Right kidney (tissue), 1 donor: ENCODE measurements around the gene DCLK1.

ENCODE experiments used
- DNase-seq: peaks from one replicate; pipeline ENCODE4 v3.0.0-alpha.2; 2016

The DCLK1 gene

DNA sequence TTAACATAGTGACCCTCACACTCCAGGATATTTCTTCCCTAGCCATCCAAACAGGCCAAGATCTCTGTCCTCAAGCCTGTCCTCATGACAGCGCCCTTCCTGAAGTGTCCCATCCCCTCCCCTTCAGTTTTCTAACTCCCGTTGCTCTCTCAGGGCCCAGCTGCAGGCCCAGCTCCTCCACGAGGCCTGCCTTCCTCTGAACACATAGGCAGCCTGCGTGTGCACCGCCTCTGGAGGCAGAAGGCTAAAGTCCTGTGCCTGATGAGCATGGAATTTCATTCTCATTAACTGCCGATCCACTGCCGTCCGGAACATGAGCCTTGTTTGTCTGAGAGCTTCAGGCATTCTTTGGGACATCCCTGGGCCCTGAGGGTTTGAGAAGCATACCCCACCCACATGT lies 306.4 kb downstream of the DCLK1 start:
- no peak for DNase-seq

DNA sequence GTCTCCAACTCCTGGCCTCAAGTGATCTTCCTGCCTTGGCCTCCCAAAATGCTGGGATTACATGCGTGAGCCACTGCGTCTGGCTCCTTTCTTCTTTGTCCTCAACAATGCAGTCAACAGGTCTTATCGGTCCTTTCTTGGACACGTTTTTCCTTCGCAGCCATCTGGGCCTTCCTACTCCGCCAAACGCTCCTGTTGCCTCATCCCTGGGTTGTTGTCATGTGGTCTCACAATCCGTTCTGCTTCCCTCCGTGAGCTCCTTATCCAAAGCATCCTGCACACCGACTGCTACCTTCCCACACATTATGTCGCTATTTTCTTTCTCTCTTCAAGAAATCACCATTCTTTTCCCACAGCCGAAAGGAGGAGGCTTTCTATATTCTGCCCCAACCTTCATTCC lies 306.8 kb downstream of the DCLK1 start:
- DNase-seq: no peak

DNA sequence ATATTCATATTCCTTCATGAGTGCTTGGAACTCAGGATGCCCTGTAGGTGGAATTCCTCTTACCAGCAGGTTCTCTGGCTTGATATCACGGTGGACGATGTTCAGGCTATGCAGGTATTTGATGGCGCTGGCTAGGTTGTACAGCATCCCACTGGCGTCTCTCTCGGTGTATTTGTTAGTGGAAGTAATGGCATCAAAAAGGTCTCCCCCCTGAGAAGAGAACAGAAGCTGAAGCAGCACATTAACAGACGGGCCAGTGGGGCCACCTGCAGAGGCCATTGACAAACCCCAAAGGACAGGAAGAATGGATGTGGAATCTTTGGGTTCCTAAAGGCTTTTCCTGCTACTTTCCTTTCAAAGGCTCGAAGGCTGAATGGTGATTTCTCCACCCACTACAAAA lies 308.5 kb downstream of the DCLK1 start:
- no peak for DNase-seq

DNA sequence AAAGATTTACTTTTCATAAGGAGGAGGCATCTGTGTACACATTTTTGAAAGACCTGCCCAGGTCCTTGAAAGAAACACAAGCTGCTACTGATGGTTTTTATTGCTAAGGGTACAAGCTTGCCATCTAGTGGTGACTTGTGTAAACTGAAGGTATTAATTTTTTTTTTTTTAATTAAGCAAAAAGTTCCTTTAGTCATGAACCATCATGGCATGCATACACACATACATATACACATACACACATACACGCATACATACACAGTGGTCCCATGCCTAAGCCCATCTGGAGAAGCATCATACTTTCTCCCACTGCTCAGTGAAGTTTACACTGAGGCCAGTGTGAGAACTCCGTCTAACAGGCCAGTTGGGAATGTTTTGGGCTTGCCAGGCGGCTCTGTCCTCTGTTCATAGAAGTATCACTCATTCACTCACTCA lies 312.5 kb downstream of the DCLK1 start:
- DNase-seq: peak; percentile 19

DNA sequence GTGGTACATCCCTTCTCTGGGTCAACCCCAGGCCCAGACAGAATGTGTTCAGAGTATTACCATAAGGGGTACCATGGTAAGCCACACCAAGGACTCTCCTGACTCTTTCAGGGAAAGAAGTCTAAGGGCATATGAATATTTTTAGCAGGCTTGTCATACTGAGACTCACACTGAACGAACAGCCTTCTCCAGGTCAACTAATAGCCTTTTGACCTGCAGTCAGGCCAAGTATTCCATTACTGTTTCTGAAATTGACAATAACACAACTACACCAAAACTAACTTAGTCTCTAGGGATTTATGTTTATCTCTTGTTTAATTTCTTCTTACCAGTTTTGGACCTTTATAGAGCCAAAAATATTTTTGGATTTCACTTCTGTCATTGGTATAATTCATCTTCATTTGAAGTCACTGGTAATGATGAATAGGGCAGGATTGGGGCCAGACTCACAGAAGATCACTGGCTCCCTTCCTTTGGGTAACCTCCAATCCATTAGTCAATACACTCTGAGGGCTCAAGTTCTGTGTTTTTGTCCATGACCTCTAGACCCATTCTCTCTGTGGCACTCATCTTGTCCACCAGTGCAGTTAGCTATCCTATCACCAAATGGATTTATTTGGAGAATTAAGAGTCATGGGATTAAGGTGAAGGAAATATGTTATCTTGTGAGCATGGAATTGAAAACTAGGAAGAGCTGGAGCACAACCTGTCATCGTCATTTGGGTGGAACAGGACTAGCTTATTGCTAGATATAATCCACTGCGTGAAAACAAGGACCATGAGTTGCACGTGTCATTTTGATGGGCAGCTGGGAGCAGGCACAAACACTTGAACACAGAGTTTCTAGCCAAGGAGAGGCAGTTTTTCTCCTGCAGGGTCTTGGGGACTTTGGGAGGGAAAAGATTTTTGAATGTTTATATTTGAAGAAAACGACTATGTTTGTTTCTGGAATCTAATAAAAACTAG lies 313.3 kb downstream of the DCLK1 start:
- peak; percentile 17 for DNase-seq

DNA sequence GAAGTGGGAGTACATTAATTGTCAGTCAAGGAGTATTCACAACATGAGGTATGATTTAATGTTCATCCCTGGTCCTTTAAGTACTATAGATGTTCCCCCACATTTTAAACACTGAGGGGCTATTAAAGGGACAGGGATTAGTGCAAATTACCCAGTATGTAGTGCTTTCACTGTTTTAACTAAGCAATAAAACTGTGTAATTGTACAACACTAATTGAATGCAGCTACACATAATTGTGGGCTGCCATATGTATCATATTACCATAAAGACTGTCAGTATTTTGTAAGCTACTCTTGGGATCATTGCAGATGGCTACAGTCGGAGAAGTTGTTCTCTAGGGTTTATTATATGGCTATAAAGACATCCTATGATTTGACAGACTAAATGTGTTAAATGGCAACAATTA lies 316.6 kb downstream of the DCLK1 start:
- DNase-seq: peak; percentile 19

DNA sequence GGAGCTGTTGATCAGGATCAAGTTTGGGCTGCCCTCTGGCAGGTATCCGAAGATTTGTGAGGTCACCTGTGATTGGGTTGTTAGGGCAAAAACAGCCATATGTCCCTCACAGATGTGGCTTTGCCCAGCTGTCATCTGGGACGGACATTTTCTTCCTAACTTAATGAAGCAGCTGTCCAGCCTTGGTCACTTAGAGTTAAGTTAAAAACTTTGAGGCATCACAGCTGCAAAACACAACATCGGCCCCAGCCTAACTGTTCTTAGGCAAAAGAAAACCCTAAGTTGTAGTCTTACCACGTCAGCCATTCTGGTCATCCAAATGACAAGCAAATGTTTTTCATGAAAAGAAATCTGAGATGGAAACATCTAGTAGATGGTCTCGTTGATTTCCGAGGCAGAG lies 318.4 kb downstream of the DCLK1 start:
- DNase-seq: no peak

DNA sequence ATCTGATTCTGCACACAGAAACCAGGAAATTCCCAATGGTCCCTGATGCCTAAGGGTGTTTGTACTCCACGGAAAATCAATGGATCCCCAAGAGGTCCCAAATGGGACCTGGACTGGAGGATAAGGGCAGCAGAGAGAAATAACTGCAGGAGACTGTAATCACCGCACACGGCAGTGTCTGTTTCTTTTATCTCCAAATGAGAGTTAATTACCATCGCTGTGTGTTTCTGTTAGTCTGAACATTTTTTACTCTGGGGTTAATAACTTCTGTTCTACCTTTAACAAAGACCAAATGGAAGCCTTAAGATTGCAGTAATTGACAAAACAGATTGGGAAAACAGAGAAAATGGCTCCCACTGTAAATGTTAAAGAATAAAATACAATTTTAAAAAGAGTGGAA lies 320.9 kb downstream of the DCLK1 start:
- DNase-seq: no peak

DNA sequence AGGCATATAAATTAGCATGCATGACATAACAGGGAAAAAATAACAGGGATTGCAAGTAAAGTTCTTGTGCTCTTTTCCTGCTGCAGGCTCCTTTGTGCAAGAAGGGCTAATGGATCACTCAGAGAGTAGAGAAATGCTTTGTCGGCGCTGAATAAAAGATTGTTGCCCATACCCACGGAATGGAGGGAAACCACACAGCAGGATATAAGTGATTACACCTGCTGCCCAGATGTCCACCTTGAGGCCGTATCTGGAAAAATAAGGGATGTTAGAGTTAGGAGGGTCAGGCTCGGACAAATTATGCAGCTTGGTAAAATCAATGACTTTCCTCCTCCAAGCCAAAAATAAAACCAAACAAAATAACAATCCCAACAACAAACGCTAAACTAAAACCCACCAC lies 322.3 kb downstream of the DCLK1 start:
- no peak for DNase-seq

DNA sequence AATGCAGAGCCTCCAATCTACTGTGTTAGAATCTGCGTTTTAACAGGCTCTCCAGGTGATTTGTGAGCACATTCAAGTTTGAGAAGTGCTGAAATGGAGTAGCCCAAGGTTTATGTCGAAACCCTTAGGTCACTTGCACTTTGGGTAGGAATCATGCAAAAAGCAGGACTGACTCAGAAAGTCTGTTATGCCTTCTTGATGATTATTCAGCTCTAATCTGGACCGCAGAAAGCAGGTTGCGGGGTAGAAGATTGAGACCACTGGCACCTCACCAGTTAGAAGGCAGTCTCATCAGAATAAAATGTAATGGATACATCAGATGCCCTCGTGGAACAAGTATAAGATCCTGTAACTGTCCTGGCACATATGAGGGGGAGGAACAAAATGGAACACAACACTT lies 326.3 kb downstream of the DCLK1 start:
- DNase-seq: no peak

DNA sequence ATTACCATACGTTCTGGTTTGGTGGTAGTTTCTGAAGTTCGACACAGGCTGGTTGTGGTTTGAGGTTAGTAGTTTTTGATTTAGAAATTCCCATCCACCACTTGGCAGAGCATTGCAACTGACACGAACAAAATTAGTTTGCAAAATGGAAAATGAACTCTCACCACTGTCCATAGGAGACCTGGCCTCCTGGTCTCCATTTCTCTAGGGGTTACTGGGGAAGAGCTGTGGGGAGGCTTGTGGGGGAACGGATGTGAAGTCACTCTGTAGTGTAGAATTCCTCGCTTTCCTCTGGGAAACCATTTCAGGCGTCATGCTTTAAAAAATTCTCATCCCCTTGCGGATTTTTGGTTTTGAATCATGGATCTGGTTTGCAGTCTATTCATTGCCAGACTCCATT lies 333.2 kb downstream of the DCLK1 start:
- DNase-seq: no peak

DNA sequence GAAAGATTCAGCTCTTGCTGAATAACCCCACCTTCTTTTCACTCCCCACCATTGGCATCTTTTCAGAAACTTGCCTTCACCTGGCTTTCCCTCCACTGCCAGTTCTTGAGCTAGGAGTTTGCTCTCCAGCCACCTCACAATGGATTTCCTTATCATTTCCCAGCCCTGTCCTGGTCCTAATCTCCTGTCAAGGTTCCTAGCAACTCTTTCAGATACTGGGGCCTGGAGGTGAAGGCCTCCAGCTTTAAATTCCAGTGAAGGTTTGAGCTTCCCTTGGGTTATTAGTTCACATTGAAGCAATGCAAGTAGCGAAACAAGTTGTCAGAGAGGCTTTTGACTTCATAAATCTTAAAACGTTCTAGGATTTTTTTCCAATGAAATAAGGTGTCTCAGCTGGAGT lies 333.9 kb downstream of the DCLK1 start:
- no peak for DNase-seq

DNA sequence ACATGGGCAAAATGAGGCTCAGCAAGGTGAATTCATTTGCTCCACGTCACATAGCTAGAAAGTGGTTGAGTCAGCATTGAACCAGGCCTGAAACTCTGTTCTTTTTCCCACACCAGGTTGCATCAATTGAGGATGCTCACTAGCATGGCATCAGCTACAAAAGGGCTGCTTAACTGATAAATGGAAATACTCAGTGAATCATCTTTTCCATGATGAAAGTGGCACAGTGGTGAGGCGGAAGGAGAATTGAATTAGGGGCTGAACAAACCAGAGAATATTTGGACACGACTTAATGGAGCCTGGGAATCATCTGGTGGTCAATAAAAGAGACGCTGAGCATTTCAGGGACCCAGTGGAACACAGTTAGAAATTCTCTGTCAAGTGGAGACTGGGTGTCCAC lies 334.6 kb downstream of the DCLK1 start:
- no peak for DNase-seq

DNA sequence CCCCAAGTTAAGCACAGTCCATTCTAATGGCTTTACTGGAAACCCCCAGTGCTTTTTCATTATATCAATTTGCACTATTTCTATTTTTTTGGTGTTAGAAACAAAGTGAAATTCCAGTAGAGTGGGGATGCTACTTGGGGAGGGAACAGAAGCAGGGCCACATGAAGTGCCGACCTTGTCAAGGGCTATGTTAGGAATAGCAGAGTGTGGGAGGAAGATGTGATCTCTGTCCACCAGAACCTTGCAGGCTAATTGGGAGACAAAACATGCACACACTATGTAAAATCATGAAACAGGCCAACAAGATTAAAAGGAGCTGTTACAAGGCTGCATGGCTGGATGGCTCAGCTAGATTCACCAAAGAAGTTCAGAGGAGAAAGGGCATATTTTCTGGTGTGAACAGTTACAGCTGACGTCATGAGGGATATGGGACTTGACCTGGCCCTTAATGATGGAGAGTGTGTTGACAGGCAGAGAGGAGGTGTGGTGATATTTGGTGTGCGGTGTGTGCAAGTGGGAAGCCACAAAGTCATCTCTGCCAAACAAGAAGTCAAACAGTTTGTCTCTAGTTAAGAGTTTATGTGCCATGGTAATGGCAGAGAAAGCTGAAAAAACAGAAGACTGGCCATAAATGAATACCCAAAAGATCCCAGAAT lies 336.3 kb downstream of the DCLK1 start:
- no peak for DNase-seq

DNA sequence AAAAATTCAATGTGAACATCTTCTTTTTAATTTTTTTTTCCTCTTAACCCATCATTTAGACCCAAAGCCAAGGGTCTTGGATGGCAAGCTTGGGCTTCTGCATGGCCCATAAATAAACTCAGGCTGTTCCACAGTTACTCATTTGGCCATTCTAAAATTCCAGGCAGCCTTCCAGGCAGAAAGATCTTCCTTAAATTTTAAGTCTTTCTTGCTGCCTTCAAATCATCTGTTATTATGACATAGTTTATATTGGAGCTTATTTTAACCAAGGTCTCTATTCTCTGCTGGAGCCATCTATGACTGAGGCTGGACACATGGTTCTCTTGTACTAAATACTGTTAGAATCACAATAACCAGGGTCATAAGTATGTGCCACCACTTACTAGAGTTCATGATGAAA lies 337.4 kb downstream of the DCLK1 start:
- DNase-seq: no peak

DNA sequence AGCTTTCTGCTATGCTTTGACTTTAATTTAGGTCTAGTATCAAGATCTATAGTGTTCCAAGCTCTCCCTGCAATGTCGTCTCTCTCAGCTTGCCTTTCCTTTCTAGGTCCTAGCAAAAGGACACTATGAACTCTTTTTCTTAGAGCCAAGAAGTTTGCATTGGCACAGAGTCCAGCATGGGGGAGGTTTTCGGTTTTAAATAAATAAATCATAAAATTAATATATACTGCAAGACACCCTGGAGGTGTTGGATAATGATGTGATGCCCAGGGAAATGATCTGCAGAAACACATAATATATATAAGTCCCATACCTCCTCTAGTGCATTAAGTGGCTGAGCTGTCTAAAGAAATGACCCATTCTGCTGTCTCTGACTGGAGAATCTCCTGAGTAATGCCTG lies 338.3 kb downstream of the DCLK1 start:
- no peak for DNase-seq

DNA sequence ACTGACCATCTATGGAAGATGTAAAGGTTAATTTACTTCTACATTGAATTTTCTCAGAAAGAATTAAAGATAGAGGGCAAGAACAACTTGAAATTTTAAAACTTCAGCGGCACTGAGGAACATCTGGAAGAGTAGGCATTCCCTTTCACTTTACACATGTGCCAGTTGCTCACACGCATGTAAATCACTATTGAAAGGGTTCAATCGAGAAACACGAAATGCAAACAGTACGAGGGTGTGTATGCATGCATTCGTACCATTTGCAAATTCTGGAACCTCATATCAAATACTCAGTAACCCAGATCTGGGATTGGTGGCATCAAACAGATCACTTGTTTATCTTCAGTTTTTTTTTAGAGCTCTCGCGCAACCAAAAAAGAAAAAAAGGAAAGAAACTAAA lies 339.2 kb downstream of the DCLK1 start:
- DNase-seq: no peak

DNA sequence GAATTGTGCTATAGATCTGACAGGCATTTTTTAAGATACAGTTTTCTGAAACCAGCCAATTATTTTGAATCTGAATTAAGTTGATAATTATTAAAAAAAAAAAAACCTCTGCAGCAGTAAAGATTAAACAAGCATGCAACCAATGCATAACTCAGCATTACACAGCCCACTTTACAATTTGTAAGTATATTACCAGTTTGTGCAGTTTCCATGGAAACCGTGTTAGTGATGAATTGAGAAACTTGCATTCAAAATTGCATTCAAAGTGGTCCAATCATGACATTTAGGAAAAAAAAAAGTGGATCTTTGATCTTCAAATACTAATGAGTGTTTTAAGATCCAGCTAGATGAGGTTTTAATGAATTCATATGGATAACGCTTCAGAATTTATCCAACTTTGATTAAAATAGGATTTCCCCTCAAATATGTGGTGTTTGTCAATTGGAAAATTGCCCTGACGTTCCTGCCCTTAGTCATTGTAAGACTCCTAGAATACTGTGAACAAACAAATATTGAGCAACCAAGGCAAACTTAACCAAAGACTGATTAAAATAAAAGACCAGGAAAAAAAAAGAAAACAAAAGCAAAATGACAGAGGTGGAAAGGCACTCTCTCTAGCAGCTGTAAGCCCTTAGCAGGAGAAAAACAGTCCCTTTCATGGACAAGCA lies 339.9 kb downstream of the DCLK1 start:
- DNase-seq: no peak

DNA sequence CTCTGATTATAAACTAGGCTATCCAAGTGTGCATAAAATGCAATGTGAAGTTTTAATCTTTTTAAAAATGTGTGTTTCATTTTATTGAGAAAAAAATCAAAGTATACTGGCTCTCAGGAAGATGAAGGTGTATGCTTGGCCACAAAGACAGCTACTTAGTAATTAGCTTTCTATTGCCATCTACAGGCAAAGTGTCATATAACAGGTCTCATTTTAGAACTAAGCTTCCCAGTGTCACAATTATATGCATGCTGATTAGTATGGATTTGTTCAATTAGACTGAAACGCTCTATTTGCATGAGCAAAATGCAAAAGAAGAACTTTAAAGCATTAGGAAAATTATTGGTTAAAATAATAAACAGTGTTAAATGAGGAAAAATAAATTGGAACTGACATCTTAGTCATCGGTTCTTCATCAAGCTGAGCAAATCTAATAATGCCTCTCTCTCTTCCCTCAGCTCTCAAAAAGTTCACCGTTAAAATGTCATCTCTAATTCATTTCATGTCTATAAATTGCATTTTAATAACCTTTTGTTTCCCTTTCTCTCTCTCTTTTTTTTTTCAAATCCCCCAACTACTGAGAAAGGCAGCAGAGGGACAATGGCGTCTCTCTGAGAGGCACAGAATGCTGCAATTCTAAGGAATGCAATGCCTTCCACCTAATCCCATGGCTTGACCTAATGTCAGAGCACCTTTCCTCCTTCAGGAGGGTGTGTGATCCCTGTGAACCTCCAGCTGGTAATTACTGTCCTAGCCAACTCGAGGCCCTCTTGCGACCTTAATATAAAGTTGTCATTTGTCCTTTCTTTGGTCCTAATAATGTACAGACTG lies 341.6 kb downstream of the DCLK1 start:
- no peak for DNase-seq

DNA sequence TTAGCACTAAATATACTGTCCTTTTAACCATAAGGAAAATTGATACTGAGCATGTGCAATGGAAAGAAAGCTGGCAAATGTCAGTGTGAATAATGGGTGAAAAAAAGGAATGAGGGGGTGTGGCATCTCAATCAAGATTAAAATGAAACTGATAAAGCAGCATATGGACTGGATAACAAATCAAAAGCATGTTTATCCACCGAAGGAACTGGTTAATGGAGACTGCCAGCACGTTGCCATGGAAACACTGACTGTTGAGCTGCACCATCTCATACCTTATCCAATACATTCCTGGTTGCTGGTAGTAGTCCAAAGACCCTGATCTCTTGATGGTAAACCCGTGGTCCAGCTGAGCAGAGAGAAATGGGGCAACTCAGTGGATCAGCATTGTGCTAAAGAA lies 343.2 kb downstream of the DCLK1 start:
- no peak for DNase-seq

DNA sequence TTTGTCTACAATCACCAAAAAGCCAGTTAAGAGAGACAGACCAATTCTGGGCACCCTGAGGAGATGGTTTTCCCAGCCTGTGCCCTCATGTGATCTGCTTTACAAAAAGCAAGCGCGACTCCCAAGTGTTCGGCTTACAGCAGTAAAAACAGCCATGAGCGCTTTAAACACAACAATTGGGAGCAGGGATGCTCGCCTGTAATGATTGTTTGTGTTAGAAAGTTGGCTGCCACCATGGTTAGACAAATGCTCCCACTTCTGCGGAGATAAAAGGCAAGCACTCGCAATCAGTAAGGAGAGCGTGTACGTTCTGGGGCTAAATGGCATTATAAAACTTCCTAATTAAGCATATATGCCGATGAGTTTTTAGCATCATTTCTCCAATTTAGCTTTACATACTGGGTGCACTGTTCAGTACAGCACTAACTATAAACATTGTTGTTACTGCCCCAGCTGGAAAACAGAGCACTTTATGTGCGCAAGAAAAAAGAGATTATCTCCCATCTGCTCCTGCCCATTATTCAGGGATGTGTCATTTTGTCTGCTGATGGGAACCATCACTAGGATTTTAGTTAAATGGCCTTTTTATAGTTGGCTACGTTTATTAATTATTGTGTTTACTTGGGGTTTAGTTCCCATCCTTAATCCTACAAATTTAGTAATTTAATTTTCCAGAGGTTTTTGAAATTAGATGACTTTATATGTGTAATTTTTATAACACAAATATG lies 345.4 kb downstream of the DCLK1 start:
- DNase-seq: no peak
